ENCODE results near the gene GIPC1. TPM values are rescaled to one million over a fixed set of nuclear protein-coding genes. Genes with fewer than 3 reads are reported as not detected.

Gene GIPC1
- total and polyA plus RNA-seq, 9 of the 15 experiments (the other 6 are each of a cell fraction or from before 2014, with no cell fraction given) = 0.49 to 54.7 (median 24.8) TPM

GRCh38 chr19:14443632-14444216, 52.2 kb downstream of the GIPC1 start (continued):
- TF ChIP-seq THAP12 (CRISPR knock-in tag; IDR thresholded peaks at IDR 0.05) = no peak
- TF ChIP-seq ZNF347 (CRISPR knock-in tag; IDR thresholded peaks at IDR 0.05; ENCODE audit: low read depth) = no peak
- no peak for TF ChIP-seq MAFF (IDR thresholded peaks at IDR 0.05; ENCODE audit: low read length)
- no peak for TF ChIP-seq ZBTB7A (IDR thresholded peaks at IDR 0.05; ENCODE audit: borderline replicate concordance, control insufficient read depth, low read depth, low read length)
- TF ChIP-seq TSC22D4 (tag; IDR thresholded peaks at IDR 0.05) = no peak
- no peak for TF ChIP-seq U2AF2 (optimal IDR thresholded peaks at IDR 0.05; ENCODE audit: low read depth, low read length)
- TF ChIP-seq ZNF384 (IDR thresholded peaks at IDR 0.05; ENCODE audit: low read depth, low read length) = no peak
- TF ChIP-seq RAD51 (IDR thresholded peaks at IDR 0.05; ENCODE audit: borderline replicate concordance, low read depth) = no peak
- TF ChIP-seq TFE3 (CRISPR knock-in tag; IDR thresholded peaks at IDR 0.05) = no peak
- TF ChIP-seq ZNF592 (IDR thresholded peaks at IDR 0.05) = no peak
- no peak for TF ChIP-seq ZFP30 (CRISPR knock-in tag; IDR thresholded peaks at IDR 0.05; ENCODE audit: borderline replicate concordance)
- no peak for TF ChIP-seq HEY1 (CRISPR knock-in tag; IDR thresholded peaks at IDR 0.05; ENCODE audit: borderline replicate concordance)
- TF ChIP-seq ARID2 (IDR thresholded peaks at IDR 0.05) = peak; percentile 94; the same call in 1 of the 2 replicates
- TF ChIP-seq CLOCK (CRISPR knock-in tag; IDR thresholded peaks at IDR 0.05; ENCODE audit: borderline replicate concordance) = no peak
- TF ChIP-seq TCF3 (CRISPR knock-in tag; IDR thresholded peaks at IDR 0.05) = no peak
- no peak for TF ChIP-seq ATF1 (CRISPR knock-in tag; IDR thresholded peaks at IDR 0.05)
- no peak for TF ChIP-seq ATF1 (tag; IDR thresholded peaks at IDR 0.05)
- no peak for TF ChIP-seq EP400 (IDR thresholded peaks at IDR 0.05)

All from K562 (cell line).